ENCODE measurements around the gene EPS15.

DNA sequence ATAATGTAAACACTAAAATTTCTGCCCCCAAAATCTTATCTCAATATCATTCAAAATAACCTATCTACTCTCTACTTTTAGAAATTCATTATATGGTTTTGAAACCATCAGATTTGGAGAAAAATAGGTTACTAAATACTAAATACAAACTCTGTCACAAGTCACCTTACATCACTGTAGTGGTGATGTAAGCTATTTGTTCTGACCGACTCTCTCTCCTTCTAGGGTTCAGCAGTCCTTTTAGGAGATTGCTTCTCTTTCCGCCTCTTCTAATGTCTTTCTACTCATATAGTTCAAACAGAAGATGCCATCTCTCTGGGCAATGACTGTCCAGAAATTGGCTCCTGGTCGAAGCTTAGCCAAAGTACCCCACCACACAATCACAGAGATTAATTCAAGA is 93.1 kb downstream of the EPS15 start:
- TF ChIP-seq, protein P1, sequence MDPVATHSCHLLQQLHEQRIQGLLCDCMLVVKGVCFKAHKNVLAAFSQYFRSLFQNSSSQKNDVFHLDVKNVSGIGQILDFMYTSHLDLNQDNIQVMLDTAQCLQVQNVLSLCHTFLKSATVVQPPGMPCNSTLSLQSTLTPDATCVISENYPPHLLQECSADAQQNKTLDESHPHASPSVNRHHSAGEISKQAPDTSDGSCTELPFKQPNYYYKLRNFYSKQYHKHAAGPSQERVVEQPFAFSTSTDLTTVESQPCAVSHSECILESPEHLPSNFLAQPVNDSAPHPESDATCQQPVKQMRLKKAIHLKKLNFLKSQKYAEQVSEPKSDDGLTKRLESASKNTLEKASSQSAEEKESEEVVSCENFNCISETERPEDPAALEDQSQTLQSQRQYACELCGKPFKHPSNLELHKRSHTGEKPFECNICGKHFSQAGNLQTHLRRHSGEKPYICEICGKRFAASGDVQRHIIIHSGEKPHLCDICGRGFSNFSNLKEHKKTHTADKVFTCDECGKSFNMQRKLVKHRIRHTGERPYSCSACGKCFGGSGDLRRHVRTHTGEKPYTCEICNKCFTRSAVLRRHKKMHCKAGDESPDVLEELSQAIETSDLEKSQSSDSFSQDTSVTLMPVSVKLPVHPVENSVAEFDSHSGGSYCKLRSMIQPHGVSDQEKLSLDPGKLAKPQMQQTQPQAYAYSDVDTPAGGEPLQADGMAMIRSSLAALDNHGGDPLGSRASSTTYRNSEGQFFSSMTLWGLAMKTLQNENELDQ (CRISPR knock-in tag; IDR thresholded peaks at IDR 0.05; ENCODE audit: borderline replicate concordance): no peak
- no peak for TF ChIP-seq ZNF24 (IDR thresholded peaks at IDR 0.05)
- no peak for TF ChIP-seq BHLHE40 (IDR thresholded peaks at IDR 0.05; ENCODE audit: low read length)
